AG09309 (cell line): ENCODE data around the gene ATG5.
"Not testable (repeated sequence)": the region's sequence is repeated elsewhere in the genome, so short reads cannot be mapped to it uniquely, and the experiment has no call there.

ENCODE experiments used
- DNase-seq: peaks from one replicate; pipeline ENCODE4 v3.0.0-alpha.2; 2010; ENCODE audit warnings: low read depth
- H3K4me3 ChIP-seq: 2 replicates; pipeline ENCODE4 v1.5.1; 2011; ENCODE audit warnings: mild to moderate bottlenecking, low read depth, low read length, moderate library complexity; ENCODE audit not compliant: control insufficient read depth
- TF ChIP-seq, protein P1 (sequence below): IDR thresholded peaks from 2 replicates; pipeline ENCODE4 v1.5.1; 2011; ENCODE audit warnings: mild to moderate bottlenecking, low read depth, low read length, inconsistent platforms; ENCODE audit not compliant: insufficient read depth, control insufficient read depth; ENCODE audit errors: missing control alignments

ATG5 gene

DNA sequence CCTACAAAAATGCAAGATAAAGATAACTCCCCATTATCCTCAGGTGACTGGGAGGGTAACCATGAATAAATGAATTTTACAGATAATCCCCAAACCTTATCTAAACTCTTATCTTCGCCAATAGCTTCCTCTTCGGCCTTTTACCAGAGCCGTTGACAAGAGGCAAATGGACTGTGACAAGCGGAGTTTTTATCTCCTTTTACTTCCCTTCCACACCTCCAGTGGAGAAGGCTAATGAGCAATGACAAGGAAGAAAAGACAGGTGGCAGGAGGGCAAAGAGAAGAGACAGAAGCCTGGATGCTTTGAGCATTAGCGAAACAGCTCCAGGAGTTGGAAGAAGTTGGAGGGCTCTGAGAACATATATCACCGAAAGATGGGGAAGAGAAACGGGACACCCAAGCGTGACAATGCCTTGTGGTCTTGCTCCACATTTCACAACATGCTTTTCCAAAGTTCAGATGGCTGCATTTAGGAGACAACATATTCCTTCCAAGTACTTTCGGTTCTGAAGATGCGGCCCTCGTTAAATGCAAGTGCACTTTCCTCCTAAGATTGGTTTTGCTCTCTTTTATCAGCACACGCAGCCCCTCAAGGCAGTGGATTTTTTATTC lies 170.2 kb downstream of the ATG5 start:
- TF ChIP-seq, protein P1, sequence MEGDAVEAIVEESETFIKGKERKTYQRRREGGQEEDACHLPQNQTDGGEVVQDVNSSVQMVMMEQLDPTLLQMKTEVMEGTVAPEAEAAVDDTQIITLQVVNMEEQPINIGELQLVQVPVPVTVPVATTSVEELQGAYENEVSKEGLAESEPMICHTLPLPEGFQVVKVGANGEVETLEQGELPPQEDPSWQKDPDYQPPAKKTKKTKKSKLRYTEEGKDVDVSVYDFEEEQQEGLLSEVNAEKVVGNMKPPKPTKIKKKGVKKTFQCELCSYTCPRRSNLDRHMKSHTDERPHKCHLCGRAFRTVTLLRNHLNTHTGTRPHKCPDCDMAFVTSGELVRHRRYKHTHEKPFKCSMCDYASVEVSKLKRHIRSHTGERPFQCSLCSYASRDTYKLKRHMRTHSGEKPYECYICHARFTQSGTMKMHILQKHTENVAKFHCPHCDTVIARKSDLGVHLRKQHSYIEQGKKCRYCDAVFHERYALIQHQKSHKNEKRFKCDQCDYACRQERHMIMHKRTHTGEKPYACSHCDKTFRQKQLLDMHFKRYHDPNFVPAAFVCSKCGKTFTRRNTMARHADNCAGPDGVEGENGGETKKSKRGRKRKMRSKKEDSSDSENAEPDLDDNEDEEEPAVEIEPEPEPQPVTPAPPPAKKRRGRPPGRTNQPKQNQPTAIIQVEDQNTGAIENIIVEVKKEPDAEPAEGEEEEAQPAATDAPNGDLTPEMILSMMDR = no peak
- H3K4me3 ChIP-seq = no peak overlapping the region
- DNase-seq = no peak

DNA sequence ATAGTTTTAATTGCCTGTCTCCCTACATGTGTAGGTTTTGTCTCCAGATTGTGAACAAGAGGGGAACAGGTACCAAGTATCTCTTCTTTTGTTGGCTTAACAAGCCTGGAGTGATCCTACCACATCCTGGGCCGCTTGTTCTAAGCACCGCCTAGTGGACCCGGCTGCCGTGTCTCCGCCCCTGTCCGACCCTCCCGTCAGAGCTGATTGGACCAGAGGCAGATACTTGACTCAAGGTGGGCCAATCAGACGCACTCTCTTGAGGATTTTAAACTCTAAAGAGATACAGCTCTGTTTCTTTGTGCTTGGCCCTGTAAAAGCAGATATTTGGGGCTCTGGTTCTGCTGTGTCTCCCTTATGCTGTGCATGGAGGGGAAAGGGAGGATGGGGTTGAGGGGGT lies 171.2 kb downstream of the ATG5 start:
- H3K4me3 ChIP-seq = no peak overlapping the region
- no peak for DNase-seq
- TF ChIP-seq, protein P1 = no peak

DNA sequence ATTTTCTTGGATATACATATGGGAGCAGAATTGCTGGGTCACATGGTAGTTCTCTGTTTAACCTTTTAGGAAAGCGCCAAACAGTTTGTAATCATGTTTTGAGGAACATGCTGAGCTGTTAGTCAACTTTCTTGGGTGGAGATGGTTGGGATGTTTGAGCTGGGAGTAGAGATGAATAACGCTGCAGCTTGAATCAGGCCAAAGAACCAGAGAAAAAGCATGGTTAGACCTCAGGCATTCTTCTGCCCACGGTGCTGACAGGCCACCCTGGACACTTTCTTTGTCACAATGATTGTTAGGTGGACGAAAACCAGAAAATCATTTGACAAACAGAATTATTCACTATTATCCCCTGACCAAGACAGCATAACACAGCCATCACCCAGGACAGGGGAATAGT lies 172.6 kb downstream of the ATG5 start:
- DNase-seq = no peak
- no peak overlapping the region for H3K4me3 ChIP-seq
- TF ChIP-seq, protein P1 = no peak

DNA sequence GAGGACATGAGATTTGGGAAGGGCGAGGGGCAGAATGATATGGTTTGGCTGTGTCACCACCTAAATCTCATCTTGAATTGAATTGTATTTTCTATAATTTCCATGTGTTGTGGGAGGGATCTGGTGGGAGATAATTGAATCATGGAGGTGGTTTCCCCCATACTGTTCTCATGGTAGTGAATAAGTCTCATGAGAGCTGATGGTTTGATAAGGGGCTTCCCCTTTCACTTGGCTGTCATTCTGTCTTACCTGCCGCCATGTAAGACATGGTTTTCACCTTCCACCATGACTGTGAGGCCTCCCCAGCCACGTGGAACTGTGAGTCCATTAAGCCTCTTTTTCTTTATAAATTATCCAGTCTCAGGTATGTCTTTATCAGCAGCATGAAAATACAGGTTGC lies 173.1 kb downstream of the ATG5 start:
- not testable (repeated sequence) for DNase-seq

DNA sequence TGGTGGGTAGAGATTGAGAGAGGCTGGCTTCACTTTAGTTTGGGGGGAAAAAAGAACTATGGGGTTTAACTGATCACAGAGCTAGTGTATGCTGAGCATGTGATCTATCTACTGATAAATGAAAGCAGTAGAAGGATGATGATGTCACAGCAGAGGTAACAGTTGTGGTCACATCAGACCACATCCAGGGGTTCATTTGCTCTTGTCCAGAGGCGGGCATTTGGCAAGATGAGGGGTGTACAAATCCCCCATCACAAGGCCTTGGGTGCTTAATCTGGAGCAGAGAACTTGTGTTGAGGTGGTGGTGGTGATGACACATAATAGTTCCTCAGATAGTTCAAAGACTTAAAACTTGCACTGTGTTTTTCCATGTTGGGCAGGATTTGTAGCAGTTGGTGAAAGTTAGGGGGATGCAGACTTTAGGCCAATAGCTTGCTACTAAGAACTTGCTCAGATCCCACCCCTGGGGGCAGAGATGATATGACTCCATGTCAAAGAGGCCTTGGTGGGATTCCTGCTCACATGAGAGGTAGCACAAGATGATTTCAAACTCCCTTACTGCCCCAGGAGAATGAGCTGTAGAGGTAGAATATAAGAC lies 176.0 kb downstream of the ATG5 start:
- H3K4me3 ChIP-seq = no peak overlapping the region
- TF ChIP-seq, protein P1 = no peak
- DNase-seq = no peak

More for the DNA sequence above, 173.1 kb downstream of the ATG5 start:
- not testable (repeated sequence) for H3K4me3 ChIP-seq

DNA sequence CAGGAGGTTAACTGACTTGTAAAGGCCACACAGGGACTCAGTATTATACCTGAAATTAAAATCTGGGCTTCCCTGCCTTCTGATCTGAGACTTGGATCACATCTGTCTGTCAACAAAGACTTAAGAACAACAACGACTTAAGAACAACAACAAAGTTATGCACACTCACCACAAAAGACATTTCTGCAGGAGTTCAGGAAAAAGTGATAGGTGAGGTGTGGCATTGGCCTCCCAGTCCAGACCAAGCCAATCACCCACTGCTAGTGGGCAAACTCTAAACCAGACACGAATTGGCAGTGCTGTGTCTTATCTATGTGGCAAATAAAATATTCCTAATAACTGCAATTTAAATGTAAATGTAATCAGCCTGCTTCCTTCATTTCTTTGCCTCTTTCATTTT lies 178.1 kb downstream of the ATG5 start:
- no peak overlapping the region for H3K4me3 ChIP-seq
- no peak for DNase-seq
- TF ChIP-seq, protein P1 = no peak

DNA sequence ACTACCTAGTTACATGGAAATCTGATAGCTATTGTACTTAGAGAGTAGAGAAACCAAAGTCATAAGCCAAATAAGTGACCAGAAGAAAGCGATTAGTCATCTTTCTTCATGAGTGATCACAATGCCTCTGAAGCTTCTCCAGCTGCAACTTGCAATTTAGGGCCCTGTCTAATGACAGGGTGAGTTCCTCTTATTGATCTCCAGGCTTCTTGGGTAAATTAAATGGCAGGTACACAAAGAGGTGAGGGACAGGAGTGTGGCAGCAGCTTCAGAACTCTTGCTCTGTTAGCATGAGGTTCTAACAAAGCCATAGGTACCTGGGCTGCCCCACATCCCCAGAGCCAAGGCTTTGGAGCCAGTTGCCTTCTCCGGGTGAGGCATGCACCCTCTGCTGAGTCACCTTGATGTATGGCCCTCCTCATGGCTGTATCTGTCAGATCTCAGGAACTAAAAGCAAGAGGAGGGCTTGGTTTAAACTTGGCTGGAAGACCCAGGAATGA lies 178.7 kb downstream of the ATG5 start:
- TF ChIP-seq, protein P1 = no peak
- no peak overlapping the region for H3K4me3 ChIP-seq
- no peak for DNase-seq
